Stimulated activated CD4-positive, alpha-beta T cell treated with anti-CD3 and anti-CD28 coated beads, Interleukin-15, amount 100 ng/mL, for 48 hours (primary cell): Measurements from ENCODE around the gene PCNA.
"Not testable (repeated sequence)": the region's sequence is repeated elsewhere in the genome, so short reads cannot be mapped to it uniquely, and the experiment has no call there.

Experiments used
- DNase-seq, 2 donors: peaks; one replicate each; pipeline ENCODE4 v3.0.0-alpha.2; 2020; ENCODE audit warnings: low read depth in 2 of 2

PCNA gene

GRCh38 chr20:5099009-5099408 lies 20.7 kb downstream of the PCNA start:
- DNase-seq: not testable (repeated sequence)

GRCh38 chr20:5096463-5096862 lies 23.3 kb downstream of the PCNA start:
- no peak for DNase-seq

DNA sequence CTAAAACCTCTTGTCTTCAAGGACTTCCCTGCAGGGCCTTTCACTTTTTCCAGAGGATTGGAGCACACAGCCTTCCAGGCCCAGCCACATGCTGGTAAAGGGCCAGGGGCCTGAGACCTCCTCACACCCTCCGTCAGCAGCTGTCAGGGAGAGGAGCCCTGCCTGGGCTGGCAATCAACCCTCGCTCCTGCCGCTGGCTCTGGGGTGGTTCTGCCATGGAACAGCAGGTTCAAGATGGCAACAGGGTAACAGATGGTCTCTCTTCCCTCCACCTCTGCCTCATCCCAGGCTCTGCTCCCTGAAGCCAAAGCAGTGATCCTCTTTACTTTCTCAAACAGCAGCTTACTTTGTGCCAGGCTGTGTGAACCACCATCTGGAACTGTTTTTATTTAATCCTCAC lies 23.8 kb downstream of the PCNA start:
- no peak for DNase-seq

GRCh38 chr20:5095454-5095853 lies 24.3 kb downstream of the PCNA start:
- DNase-seq: no peak

DNA sequence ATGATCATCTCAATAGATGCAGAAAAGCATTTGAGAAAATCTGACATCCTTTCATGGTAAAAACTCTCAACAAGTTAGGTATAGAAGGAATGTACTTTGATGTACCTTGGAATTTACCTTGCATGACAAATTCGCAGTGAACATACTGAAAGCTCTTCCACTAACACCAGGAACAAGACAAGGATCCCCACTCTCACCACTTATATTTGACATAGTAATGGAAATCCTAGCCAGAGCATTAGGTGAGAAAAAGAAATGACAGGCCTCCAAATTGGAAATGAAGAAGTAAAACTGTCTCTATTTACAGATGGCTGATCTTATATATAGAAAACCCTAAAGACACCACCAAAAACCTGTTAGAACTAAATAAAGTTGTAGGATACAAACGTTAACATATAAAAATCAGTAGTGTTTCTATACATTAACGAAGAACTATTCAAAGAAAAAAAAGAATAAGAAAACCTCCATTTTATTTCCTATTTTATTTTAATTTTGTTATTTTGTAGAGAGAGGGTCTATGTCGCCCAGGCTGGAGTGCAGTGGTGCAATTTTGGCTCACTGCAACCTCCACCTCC lies 26.9 kb downstream of the PCNA start:
- no peak for DNase-seq

DNA sequence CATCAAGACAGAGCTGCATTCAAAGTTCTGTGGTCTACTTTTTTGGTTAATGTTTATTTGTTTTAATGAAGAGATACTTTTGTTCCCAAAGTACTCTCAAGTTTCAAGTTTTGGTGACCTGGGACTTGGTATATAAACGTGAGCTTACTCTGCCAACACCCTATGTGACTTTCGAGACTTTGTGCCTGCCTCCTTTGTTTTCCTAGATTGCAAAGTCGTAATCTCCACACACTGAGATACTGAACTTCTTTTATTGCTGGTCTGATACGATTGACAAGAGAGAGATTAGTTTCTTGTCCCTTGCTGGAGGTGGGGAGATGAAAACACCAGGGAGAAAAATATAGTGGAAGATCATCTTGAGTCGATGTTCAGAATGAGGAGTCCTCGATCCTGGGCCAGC lies 27.9 kb downstream of the PCNA start:
- DNase-seq: no peak

- DNase-seq: no peak
These were observed 29.6 kb downstream of the PCNA start for GRCh38 chr20:5090191-5090590.

DNA sequence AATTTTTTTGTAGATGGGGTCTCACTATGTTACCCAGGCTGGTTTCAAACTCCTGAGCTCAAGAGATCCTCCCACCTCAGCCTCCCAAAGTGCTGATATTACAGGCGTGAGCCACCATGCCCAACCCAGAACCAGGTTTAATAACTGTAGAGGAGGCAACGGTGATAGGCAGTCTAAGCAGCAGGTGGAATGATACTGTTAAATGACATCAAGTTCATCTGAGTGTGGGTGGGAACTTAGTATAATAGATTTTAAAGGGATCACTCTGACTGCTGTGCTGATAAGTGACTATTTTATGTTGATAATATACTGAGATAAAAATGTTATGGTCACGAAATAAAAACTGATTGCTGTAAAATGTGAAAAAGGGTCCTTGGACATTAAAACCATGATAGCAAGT lies 31.1 kb downstream of the PCNA start:
- DNase-seq: no peak

DNA sequence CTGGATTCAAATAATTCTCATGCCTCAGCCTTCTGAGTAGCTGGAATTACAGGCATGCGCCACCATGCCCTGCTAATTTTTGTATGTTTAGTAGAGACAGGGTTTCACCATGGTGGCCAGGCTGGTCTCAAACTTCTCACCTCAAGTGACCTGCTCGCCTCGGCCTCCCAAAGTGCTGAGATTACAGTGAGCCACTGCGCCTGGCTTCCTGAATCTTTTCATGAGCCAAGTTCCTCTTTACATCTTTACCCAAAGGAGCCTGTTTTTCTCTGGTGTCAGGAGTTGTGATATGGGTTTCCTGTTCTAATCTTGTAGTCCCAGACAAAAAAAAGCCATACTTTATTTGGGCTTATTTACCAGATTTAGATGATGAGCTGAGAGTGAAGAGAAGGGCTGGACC lies 34.4 kb downstream of the PCNA start:
- DNase-seq: no peak

GRCh38 chr20:5080384-5080877 lies 39.3 kb downstream of the PCNA start:
- DNase-seq: peak in 1 of 2 donors; percentile 19

DNA sequence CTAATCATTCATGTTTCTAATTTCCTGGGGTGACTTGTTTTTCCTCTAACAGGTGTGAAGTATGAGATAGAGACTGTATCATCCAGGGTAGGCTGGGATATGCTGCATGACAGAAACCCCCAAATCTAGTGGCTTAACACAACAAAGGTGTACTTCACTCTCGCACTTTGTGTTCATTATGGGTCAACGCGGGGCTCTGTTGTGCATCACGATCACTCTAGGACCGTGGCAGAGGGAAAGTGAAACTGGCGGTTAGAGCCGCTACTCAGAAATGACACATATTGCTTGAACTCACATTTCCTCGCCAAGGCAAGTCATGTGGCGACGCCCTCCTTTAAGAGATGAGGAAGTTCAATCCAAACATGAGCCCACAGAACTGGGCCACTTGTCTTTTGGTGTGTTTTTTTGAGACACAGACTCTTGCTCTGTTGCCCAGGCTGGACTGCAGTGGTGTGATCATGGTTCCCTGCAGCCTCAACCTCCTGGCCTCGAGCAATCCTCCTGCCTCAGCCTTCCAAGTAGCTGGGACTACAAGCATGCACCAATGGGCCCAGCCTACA lies 41.3 kb downstream of the PCNA start:
- peak; percentile 70 to 72 for DNase-seq

- DNase-seq: no peak
These were observed 41.9 kb downstream of the PCNA start for GRCh38 chr20:5077761-5078387.

DNA sequence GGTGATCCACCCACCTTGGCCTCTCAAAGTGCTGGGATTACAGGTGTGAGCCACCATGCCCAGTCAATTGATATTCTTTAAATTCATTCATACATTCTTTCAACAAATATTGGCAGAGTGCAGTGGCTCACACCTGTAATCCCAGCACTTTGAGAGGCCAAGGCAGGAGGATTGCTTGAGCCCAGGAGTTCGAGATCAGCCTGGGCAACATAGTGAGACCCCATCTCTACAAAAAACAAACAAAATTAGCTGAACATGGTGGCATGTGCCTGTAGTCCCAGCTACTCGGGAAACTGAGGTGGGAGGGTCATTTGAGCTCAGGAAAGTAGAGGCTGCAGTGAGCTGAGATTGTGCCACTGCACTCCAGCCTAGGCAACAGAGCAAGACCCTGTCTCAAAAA lies 42.8 kb downstream of the PCNA start:
- not testable (repeated sequence) for DNase-seq

DNA sequence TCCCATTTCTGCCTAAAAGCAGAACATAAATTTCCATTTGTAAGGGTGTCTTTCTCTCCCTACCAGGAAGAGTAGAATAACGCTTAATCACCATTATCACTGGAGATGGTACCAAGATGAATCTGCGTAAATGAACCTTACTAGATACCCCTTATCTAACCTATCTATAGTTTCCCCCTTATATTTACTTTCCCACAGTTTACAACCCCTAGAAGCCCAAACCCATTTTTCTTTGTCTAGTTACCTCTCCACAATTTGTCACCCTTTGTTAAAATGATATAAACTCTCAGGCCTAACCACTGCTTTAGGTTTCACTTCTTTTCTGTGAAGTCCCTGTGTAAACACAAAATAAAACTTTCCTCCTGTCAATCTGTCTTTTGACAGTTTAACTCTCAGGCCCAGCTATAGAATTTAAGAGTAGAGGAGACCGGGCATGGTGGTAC lies 45.5 kb downstream of the PCNA start:
- no peak for DNase-seq

DNA sequence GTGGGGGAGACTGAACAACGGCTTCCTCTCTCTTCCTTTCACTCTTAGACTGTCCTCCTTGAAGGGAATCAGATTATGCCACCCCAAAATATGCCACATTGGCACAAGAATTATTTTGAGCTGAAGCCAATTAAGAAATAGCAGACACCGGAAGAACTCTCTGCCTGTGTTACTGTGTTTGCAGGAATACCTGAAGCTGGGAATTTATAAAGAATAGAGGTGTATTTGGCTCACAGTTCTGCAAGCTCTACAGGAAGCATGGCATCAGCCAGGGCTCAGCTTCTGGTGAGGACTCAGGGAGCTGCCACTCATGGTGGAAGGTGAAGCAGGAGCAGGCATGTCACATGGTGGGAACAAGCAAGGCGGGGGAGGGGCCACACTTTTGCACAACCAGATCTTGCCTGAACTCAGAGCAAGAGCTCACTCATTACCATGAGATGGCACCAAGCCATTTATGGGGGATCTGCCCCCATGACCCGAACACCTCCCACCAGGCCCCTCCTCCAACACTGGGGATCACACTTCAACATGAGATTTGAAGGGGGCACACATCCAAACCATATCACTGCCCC lies 46.0 kb downstream of the PCNA start:
- no peak for DNase-seq

DNA sequence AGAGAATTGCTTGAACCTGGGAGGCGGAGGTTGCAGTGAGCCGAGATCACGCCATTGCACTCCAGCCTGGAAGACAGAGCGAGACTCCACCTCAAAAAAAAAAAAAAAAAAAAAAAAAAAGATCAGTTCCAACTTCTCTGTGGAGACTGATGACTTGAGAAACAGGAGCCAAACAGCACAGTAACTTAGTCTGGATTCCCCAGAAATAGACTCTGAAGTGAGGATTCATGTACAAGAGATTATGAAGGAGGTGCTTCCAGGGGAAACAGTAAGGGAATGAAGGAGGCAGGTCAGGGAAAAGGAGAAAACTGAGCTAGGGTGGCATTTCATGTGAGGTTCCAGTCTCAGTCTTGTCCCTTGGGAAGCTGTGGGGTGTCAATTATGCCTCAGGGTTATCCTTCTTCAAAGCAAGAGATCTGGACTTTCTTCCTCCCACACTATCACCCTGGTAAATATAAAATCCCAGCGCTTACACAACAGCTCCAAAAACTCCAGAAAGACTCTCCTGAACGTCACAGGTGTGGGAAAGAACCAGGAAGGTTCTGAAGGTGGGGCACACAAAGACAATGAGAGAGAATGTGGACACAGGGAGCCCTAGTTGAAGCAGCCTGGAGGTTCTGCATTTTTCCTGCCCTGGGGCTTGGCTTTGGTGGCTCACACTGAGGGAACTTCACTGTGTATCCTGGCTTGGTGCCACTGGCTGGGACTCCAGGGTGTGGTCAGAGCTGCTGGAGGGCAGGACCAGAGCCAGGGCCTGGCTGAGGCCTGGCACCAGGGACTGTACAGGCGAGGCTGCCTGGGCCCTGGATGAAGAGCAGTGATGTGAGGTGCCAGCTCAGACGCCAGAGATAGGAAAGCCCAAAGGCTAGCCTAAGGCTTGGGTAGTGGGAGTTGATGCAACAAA lies 46.8 kb downstream of the PCNA start:
- DNase-seq: no peak

DNA sequence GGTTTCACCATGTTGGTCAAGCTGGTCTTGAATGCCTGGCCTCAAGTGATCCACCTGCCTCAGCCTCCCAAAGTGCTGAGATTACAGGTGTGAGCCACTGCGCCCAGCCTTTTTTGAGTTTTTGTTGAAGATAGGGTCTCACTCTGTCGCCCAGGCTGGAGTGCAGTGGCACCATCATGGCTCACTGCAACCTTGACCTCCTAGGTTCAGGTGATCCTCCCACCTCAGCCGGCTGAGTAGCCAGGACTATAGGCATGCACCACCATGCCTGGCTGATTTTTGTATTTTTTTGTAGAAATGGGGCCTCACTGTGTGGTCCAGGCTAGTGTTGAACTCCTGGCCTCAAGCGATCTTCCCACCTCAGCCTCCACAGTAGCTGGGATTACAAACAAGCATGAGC lies 47.8 kb downstream of the PCNA start:
- DNase-seq: not testable (repeated sequence)

DNA sequence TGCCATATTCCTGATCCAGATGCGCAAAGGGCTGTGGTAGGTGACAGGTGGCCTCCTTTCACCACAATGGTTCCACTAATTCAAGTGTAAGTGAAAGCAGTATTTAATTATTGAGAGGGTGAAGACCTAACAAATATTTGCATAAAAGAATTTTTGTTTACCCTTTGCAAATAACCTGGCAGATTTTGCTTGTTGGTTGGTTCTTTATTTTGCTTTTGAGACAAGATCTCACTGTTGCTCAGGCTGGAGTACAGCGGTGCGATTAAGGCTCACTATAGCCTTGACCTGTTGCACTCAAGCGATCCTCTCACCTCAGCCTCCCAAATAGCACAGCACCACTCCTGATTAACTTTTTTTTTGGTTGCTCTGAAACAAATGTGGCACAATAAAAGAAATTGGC lies 49.2 kb downstream of the PCNA start:
- DNase-seq: no peak

GRCh38 chr20:5070081-5070480 lies 49.7 kb downstream of the PCNA start:
- DNase-seq: no peak

DNA sequence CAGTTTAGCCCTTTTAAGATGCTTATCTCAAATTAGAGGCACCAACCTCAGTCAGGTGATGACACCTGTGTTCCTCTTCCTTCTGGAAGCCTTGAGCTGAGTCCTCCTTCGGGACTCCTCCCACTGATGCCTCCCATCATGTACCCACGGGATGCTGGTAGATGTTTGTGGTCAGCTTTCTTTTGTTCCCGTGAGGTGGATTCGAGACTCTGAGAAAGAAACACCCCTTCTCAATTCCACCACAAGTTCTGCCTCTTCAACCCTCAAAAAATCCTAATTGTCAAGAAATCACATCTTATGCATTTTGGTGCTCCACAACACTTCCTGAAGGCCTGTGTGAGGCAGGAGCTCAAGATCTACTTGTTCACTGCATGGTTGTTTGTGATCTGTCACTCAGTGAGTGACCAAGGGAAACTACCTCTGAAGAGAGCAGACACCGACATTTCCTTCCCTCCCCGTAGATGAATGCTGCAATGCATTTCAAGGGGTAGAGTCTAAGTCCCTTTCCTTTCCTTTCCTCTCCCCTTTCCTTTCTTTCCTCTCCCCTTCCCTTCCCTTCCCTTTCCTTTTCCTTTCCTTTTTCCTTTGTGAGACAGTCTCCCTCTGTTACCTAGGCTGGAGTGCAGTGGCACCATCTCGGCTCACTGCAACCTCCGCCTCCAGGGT lies 50.5 kb downstream of the PCNA start:
- DNase-seq: no peak

GRCh38 chr20:5067877-5068645 lies 51.7 kb downstream of the PCNA start:
- DNase-seq: no peak
